Measurements from ENCODE around the gene CHPT1. TPM values are rescaled to one million over a fixed set of nuclear protein-coding genes. Genes with fewer than 3 reads are reported as not detected.

CHPT1 gene
- total and polyA plus RNA-seq, 2 donors (not counting 3 experiments of a cell fraction or from before 2014, with no cell fraction given): 12.1 to 19.3 TPM

- FAIRE-seq: no peak
- no TSS peak for BruUV-seq (replicated peaks)
- Histone ChIP-seq H3K79me2 (ENCODE audit: control insufficient read depth, insufficient read depth, low read length) (peaks cover 2% of the 10 kb centered on the region), H3K4me2 (ENCODE audit: insufficient read depth, low read length) (no peak overlapping the region), H3K27me3 (ENCODE audit: control insufficient read depth in 2 of 2, insufficient read depth in 2 of 2, low read length in 2 of 2) (no peaks in the 10 kb centered on the region), H3K36me3 (ENCODE audit: control insufficient read depth in 2 of 2, extremely low read depth in 1 of 2, insufficient read depth in 2 of 2, low read length in 2 of 2) (no peaks in the 10 kb centered on the region), H3K4me3 (replicated peaks in 1 of 3; ENCODE audit: insufficient read depth in 1 of 3, low read depth in 1 of 3, low read length in 3 of 3) (no peak overlapping the region), H3K4me1 (ENCODE audit: control insufficient read depth, extremely low read depth, insufficient read depth, low read length) (no peaks in the 10 kb centered on the region), H3K9ac (replicated peaks; ENCODE audit: extremely low read depth, insufficient read depth, low read length) (no peak overlapping the region), H2AFZ (ENCODE audit: low read depth, low read length) (no peak overlapping the region), H4K20me1 (replicated peaks; ENCODE audit: control insufficient read depth, extremely low read depth, insufficient read depth, low read length) (no peaks in the 10 kb centered on the region), H3K9me1 (replicated peaks; ENCODE audit: control insufficient read depth, extremely low read depth, insufficient read depth, low read length) (no peaks in the 10 kb centered on the region), H3K27ac (ENCODE audit: insufficient read depth, low read depth, low read length) (no peak overlapping the region), H3K9me3 (replicated peaks; ENCODE audit: control insufficient read depth, insufficient read depth, low read length) (no peaks in the 10 kb centered on the region)
- intact Hi-C loops (cut with micrococcal nuclease) (no loop called here), dilution Hi-C loops (cut with MboI; ENCODE audit: extremely low pct_ligation_motif_present, low sequenced_read_pairs) (no loop called here)
- CTCF ChIA-PET: no interaction called here
- no peak for DNase-seq (ENCODE audit: low read depth, low spot score)
- POLR2A ChIA-PET: no interaction called here
- TF ChIP-seq JUN (IDR thresholded peaks at IDR 0.05; ENCODE audit: borderline replicate concordance, insufficient read depth, insufficient read length, low read depth) (no peak), POLR2AphosphoS5 (IDR thresholded peaks at IDR 0.05; ENCODE audit: insufficient read depth, low read depth, low read length) (no peak), POLR2A (IDR thresholded peaks at IDR 0.05; ENCODE audit: low read depth, low read length) (no peak), GATA2 (IDR thresholded peaks at IDR 0.05; ENCODE audit: insufficient read depth, insufficient read length, low read depth, low read length) (no peak), FOS (IDR thresholded peaks at IDR 0.05; ENCODE audit: borderline replicate concordance, insufficient read depth, low read length) (no peak), EZH2 (IDR thresholded peaks at IDR 0.05; ENCODE audit: borderline replicate concordance, low read depth, low read length, severe bottlenecking) (no peak), MYC (IDR thresholded peaks at IDR 0.05; ENCODE audit: low read depth, low read length) (no peak)
- TF ChIP-seq, protein P1, sequence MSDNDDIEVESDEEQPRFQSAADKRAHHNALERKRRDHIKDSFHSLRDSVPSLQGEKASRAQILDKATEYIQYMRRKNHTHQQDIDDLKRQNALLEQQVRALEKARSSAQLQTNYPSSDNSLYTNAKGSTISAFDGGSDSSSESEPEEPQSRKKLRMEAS (IDR thresholded peaks at IDR 0.05; ENCODE audit: insufficient read depth, insufficient read length): no peak
- TF ChIP-seq, protein P2, sequence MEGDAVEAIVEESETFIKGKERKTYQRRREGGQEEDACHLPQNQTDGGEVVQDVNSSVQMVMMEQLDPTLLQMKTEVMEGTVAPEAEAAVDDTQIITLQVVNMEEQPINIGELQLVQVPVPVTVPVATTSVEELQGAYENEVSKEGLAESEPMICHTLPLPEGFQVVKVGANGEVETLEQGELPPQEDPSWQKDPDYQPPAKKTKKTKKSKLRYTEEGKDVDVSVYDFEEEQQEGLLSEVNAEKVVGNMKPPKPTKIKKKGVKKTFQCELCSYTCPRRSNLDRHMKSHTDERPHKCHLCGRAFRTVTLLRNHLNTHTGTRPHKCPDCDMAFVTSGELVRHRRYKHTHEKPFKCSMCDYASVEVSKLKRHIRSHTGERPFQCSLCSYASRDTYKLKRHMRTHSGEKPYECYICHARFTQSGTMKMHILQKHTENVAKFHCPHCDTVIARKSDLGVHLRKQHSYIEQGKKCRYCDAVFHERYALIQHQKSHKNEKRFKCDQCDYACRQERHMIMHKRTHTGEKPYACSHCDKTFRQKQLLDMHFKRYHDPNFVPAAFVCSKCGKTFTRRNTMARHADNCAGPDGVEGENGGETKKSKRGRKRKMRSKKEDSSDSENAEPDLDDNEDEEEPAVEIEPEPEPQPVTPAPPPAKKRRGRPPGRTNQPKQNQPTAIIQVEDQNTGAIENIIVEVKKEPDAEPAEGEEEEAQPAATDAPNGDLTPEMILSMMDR (IDR thresholded peaks at IDR 0.05; ENCODE audit: extremely low read depth in 1 of 2, insufficient read depth in 1 of 2, low read depth in 1 of 2, low read length in 2 of 2): no peak
Measured at GRCh38 chr12:101719566-101719965, 22.1 kb downstream of the CHPT1 start.

All from endothelial cell of umbilical vein (primary cell).